Fibroblast of gingiva (primary cell): ENCODE measurements around the gene HDLBP.

Experiments
- DNase-seq: peaks from one replicate; pipeline ENCODE4 v3.0.0-alpha.2; 2011; ENCODE audit warnings: low read depth

HDLBP gene

GRCh38 chr2:241315093-241315878 is at the start of gene HDLBP:
Gene HDLBP (minus strand): TSS chr2:241315672. CDS start chr2:241266869, 48,803 bp downstream.
- peak; percentile 99 for DNase-seq

GRCh38 chr2:241364781-241365180 is 49.3 kb upstream of the HDLBP start:
- no peak for DNase-seq

GRCh38 chr2:241363426-241363825 is 48.0 kb upstream of the HDLBP start:
- peak; percentile 19 for DNase-seq

- no peak for DNase-seq
Measured at GRCh38 chr2:241359481-241360045, 44.1 kb upstream of the HDLBP start.

DNA sequence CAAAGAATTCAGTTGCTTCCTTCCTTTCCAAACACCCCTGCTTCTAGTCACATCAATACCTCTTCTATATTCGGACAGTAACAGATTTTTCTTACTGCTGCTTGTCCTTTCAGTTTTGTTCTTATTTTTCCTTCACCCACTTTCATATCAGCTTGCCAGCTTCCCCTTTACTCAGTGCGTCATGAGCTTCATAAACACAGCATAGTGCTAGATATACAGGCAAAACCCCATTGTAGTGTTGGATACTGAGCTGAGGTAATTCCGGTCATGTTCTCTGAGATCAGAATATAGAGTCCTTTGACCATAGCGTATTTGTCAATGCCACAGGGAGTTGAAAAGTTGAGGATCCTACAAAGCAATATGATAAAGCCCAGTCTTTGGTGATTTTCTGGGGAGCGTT is 43.0 kb upstream of the HDLBP start:
- DNase-seq: no peak

GRCh38 chr2:241357531-241357930 is 42.1 kb upstream of the HDLBP start:
- no peak for DNase-seq

- no peak for DNase-seq
Measured at GRCh38 chr2:241356871-241357260, 41.4 kb upstream of the HDLBP start.

DNA sequence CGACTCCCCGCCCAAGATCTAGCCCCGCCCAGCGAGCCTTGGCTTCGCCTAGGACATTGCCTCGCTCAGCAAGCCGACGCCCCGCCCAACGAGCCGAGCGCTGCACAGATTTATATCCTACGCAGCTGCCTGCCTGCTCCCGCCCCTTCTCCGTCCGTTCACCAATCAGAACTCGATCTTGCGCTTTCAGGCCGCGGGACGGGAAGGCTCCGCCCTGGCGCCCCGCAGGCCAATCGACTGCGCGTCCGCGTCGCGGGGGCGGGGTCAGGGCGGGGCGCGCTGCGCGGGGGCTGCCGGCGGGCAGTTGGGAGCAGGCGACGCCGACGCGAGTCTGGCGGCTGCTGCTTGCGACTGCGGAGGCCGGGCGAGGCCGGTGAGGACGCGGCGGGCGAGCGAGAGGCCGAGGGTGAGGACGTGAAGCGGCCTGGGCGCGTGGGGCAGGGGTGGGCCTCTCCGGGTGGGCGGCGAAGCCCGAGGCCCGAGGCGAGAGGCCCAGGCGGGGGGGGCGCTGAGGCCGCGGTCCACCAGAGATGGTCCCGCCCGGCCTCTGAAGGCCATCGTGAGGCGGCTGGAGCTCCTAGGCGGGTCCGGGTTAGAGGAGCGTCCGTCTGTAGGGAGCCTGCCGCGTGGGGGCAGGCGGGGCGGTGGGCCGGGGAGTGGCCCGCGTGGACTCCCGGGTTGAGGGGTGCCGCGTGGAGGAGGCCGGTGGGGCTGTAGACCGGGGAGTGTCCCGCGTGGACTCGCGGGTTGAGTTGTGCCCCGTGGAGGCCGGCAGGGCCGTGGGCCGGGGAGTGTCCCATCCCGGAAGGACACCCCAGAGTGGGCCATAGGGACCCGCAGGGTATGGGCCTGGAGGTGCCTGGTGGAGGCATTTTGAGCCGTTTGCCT is 40.8 kb upstream of the HDLBP start, which contains the start of gene FARP2:
FARP2 (plus strand) TSS at position 303 of the 888 bp plus-strand sequence. CDS start 16,823 bp downstream, outside the sequence.
- peak; percentile 99 for DNase-seq

DNA sequence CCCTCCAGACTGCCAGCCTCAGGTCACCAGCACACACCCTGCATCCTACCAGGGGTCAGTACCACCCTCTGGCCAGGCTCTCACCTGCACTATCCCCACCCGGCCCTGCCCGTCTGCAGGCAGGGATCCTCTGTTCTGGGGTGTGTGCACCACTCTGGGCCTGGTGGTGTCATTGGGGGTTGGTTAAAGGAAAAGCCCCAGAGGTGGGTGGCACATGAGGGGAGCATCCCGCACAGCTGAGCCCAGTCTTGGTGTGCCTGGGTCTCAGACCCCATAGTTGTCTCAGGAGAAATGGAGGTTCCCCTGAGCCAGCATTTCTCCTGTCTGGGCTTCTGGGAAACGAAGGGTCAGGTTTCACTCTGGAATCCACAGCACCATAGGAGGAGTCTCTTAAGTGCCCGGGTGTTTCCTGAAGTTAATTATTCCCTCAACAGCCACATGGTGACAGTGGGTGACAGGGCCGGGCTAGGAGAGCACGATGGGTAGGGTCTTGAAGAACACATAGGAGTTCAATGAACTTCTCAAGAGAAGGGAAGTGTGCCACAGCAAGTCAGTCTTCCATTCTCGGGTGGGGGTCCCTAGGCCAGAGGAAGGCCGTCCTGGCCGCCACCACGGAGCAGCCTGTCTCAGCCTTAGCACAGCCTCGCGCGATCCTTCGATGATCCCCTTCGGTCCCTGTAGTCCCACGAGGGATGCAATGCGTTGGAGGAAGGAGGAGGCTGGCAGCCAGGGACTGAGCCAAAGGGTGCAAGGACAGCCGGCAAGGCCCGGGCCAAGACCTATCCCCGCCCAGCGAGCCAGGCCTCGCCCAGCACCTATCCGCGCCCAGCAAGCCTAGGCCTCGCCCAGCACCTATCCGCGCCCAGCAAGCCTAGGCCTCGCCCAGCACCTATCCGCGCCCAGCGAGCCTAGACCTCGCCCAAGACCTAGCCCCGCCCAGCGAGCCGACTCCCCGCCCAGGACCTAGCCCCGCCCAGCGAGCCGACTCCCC is 39.5 kb upstream of the HDLBP start:
- peak; percentile 55 for DNase-seq

- DNase-seq: no peak
Measured at GRCh38 chr2:241352227-241352626, 36.8 kb upstream of the HDLBP start.

- no peak for DNase-seq
Measured at GRCh38 chr2:241351640-241352031, 36.2 kb upstream of the HDLBP start.

- DNase-seq: no peak
Measured at GRCh38 chr2:241350878-241351639, 35.6 kb upstream of the HDLBP start.

DNA sequence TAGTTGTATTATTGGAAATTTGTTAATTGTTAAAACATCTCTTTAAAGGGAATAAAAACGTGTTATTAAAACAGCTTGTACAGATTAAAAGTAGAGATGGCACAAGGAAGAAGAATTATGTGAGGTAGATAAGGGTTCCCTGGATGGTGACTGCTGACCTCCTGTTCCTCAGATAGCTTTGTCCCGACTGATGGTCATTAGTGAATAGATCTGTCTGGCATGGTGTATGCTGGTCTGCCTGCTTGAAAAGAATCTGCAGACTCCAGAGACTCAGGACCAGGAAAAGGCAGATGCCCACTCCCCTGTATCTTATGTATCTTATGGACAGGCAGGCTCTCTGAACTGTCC is 35.0 kb upstream of the HDLBP start:
- DNase-seq: no peak

GRCh38 chr2:241349941-241350340 is 34.5 kb upstream of the HDLBP start:
- DNase-seq: no peak

GRCh38 chr2:241344925-241345651 is 29.6 kb upstream of the HDLBP start:
- peak; percentile 17 for DNase-seq

DNA sequence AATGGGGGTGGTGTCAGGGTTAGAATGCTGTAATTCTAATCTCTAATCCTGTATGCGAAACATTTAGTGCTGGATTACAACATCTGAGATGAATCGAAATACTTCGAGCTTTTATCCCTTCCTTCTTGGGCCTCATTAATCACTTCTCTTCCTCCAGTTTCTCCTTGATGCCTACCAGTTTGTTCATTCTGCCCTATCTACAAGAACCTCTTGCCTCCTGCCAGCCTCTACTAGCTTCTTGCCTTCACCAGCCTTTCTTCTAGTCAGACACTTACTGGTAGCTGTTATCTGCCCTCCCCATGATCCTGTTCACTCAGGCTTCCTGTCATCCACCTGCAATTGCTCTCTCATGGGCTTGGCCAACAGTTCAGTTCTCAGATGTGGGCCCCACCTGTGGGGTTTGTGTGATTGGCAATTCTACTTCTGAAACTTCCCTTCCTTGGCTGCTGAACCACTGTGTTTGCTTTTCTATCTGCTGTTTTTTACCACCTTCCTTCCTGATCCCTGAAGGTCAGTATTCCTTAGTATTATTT is 25.2 kb upstream of the HDLBP start:
- DNase-seq: no peak

- peak; percentile 57 for DNase-seq
Measured at GRCh38 chr2:241339839-241340630, 24.6 kb upstream of the HDLBP start.

DNA sequence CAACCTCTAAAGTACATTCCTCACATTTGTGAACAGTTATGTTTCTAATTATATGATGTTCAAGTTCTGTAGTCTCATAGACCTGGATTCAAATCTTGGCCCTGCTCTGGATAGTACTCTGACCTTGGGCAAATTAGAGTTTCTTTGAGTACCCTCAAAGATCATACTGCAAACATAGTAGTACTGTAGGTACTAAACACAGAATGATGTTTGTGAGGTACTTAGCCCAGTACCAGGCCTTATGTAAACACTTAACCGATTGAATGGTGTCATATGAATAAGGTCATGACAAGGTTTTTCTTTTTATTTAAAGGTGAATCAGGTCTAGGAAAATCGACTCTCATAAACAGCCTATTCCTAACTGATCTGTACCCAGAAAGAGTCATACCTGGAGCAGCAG is 19.3 kb upstream of the HDLBP start:
- DNase-seq: no peak

DNA sequence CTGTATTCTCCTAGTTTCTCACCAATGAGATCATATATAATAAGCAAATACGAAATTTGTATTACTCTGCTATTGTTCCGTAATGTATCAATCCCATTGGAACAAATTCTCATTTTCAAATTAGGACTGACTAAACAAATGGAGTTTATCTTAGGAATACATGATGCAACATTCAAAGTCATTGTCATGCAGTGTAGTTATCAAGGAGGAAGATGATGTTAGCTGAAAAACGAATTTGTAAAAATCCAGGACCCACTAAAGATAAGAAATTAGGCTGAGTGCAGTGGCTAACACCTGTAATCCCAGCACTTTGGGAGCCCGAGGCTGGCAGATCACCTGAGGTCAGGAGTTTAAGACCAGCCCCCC is 15.1 kb upstream of the HDLBP start:
- DNase-seq: no peak
